Measurements from ENCODE around the gene SUPT6H. TPM values are rescaled to one million over a fixed set of nuclear protein-coding genes. Genes with fewer than 3 reads are reported as not detected.
A peak's percentile ranks its signal among the peaks of the same experiment; 100 is the strongest.

Gene SUPT6H
- total and polyA plus RNA-seq, 9 of the 15 experiments (the other 6 are each of a cell fraction or from before 2014, with no cell fraction given): 1.7 to 77.7 (median 49.2) TPM

DNA sequence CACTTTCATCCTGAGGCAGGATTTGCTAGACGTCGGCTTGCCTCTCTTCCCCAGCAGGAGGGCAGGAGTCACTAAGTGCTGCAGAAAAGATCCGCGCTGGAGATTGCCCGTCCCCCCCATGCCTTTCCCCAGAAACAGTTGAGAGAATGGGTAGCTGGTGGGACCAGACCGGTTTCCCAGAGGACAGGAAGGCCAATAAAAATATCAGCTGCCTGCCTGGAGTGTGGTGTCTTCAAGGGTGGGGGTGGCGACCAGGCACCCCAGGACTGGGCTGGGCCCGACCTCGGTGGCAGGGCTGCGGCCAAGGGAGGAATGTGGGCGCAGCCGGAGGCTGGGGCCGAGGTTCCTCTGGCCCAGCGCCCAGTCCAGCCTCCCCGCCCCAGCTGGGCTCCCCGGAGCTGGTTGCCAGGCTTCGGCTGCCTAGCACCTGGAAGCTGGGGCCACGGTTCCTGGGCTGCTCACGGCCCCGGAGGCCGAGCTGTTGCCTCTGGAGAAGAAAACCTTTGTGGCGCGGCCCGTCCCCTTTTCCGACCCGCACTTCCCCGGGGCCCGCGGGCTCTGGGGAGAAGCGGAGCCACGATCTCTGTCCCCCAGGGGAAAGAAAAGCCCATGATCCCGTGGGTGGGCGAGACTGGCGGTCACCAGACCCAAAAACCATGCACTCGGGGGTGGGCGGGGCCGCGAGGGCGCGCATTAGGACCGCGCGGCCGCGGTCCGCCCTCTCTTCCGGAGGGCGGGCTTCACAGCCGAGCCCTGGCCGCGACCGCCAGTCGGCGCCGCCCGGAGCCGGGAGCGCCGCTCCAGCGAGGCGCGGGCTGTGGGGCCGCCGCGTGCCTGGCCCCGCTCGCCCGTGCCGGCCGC, 81.5 kb downstream of the SUPT6H start, which contains the start of gene TRAF4 (continued):
- TF ChIP-seq, protein P1, sequence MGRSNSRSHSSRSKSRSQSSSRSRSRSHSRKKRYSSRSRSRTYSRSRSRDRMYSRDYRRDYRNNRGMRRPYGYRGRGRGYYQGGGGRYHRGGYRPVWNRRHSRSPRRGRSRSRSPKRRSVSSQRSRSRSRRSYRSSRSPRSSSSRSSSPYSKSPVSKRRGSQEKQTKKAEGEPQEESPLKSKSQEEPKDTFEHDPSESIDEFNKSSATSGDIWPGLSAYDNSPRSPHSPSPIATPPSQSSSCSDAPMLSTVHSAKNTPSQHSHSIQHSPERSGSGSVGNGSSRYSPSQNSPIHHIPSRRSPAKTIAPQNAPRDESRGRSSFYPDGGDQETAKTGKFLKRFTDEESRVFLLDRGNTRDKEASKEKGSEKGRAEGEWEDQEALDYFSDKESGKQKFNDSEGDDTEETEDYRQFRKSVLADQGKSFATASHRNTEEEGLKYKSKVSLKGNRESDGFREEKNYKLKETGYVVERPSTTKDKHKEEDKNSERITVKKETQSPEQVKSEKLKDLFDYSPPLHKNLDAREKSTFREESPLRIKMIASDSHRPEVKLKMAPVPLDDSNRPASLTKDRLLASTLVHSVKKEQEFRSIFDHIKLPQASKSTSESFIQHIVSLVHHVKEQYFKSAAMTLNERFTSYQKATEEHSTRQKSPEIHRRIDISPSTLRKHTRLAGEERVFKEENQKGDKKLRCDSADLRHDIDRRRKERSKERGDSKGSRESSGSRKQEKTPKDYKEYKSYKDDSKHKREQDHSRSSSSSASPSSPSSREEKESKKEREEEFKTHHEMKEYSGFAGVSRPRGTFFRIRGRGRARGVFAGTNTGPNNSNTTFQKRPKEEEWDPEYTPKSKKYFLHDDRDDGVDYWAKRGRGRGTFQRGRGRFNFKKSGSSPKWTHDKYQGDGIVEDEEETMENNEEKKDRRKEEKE (IDR thresholded peaks at IDR 0.05; ENCODE audit: borderline replicate concordance in 1 of 2, control insufficient read depth in 1 of 2, low read depth in 2 of 2, low read length in 1 of 2): peak in 1 of 2 experiments; percentile 83; a peak in 2 of 4 replicates
- TF ChIP-seq, protein P2, sequence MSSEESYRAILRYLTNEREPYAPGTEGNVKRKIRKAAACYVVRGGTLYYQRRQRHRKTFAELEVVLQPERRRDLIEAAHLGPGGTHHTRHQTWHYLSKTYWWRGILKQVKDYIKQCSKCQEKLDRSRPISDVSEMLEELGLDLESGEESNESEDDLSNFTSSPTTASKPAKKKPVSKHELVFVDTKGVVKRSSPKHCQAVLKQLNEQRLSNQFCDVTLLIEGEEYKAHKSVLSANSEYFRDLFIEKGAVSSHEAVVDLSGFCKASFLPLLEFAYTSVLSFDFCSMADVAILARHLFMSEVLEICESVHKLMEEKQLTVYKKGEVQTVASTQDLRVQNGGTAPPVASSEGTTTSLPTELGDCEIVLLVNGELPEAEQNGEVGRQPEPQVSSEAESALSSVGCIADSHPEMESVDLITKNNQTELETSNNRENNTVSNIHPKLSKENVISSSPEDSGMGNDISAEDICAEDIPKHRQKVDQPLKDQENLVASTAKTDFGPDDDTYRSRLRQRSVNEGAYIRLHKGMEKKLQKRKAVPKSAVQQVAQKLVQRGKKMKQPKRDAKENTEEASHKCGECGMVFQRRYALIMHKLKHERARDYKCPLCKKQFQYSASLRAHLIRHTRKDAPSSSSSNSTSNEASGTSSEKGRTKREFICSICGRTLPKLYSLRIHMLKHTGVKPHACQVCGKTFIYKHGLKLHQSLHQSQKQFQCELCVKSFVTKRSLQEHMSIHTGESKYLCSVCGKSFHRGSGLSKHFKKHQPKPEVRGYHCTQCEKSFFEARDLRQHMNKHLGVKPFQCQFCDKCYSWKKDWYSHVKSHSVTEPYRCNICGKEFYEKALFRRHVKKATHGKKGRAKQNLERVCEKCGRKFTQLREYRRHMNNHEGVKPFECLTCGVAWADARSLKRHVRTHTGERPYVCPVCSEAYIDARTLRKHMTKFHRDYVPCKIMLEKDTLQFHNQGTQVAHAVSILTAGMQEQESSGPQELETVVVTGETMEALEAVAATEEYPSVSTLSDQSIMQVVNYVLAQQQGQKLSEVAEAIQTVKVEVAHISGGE (CRISPR knock-in tag; IDR thresholded peaks at IDR 0.05): peak in 1 of 3 experiments; percentile 59; a peak in 1 of 6 replicates
- TF ChIP-seq RAD21 (CRISPR knock-in tag; conservative IDR thresholded peaks at IDR 0.05 in 1 of 2, IDR thresholded peaks at IDR 0.05 in 1 of 2) (peak in 1 of 2 experiments; percentile 49; a peak in 3 of 4 replicates), ZNF316 (IDR thresholded peaks at IDR 0.05) (no peak), RCOR1 (IDR thresholded peaks at IDR 0.05; ENCODE audit: borderline replicate concordance in 1 of 2, low read depth in 2 of 2, low read length in 2 of 2) (peak; percentile 6 to 68; a peak in 2 of 4 replicates), LARP7 (IDR thresholded peaks at IDR 0.05) (no peak), ATF1 (CRISPR knock-in tag; IDR thresholded peaks at IDR 0.05) (no peak), ATF1 (tag; IDR thresholded peaks at IDR 0.05) (peak; percentile 62; the same call in 1 of the 2 replicates), DIDO1 (tag; IDR thresholded peaks at IDR 0.05; ENCODE audit: low read depth) (no peak)
- TF ChIP-seq, protein P3, sequence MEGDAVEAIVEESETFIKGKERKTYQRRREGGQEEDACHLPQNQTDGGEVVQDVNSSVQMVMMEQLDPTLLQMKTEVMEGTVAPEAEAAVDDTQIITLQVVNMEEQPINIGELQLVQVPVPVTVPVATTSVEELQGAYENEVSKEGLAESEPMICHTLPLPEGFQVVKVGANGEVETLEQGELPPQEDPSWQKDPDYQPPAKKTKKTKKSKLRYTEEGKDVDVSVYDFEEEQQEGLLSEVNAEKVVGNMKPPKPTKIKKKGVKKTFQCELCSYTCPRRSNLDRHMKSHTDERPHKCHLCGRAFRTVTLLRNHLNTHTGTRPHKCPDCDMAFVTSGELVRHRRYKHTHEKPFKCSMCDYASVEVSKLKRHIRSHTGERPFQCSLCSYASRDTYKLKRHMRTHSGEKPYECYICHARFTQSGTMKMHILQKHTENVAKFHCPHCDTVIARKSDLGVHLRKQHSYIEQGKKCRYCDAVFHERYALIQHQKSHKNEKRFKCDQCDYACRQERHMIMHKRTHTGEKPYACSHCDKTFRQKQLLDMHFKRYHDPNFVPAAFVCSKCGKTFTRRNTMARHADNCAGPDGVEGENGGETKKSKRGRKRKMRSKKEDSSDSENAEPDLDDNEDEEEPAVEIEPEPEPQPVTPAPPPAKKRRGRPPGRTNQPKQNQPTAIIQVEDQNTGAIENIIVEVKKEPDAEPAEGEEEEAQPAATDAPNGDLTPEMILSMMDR (IDR thresholded peaks at IDR 0.05 in 2 of 3, conservative IDR thresholded peaks at IDR 0.05 in 1 of 3; ENCODE audit: insufficient read depth in 2 of 3, low read depth in 1 of 3, low read length in 3 of 3): peak in 2 of 3 experiments; percentile 41 to 63; a peak in 4 of 6 replicates
- TF ChIP-seq, protein P4, sequence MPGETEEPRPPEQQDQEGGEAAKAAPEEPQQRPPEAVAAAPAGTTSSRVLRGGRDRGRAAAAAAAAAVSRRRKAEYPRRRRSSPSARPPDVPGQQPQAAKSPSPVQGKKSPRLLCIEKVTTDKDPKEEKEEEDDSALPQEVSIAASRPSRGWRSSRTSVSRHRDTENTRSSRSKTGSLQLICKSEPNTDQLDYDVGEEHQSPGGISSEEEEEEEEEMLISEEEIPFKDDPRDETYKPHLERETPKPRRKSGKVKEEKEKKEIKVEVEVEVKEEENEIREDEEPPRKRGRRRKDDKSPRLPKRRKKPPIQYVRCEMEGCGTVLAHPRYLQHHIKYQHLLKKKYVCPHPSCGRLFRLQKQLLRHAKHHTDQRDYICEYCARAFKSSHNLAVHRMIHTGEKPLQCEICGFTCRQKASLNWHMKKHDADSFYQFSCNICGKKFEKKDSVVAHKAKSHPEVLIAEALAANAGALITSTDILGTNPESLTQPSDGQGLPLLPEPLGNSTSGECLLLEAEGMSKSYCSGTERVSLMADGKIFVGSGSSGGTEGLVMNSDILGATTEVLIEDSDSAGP (CRISPR knock-in tag; IDR thresholded peaks at IDR 0.05): no peak

Measured in K562 (cell line).